Fibroblast of skin of left quadriceps (primary cell): ENCODE measurements around the gene AP2B1.

Experiments
- DNase-seq, 2 experiments: peaks; one replicate each; pipeline ENCODE4 v3.0.0-alpha.2; 2013; ENCODE audit warnings: low read depth in 2 of 2

AP2B1 gene

GRCh38 chr17:35630530-35631148 lies 43.5 kb downstream of the AP2B1 start:
- DNase-seq, result no peak

DNA sequence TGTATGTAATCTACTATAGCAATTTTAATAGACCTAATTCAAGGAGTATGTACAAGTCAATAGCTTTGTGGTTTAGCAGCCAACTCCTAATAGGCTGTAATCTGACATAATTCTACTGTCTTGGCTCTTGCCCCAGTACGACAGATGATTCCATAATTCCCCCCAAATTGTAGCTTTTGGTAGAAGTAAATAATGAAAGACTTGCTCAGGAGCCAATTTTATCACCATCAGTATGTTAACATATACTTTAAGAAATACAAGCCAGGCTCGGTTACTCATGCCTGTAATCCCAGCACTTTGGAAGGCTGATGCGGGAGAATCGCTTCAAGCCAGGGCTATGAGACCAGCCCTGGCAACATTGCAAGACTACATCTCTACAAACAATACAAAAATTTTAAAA lies 53.9 kb downstream of the AP2B1 start:
- DNase-seq, result no peak

DNA sequence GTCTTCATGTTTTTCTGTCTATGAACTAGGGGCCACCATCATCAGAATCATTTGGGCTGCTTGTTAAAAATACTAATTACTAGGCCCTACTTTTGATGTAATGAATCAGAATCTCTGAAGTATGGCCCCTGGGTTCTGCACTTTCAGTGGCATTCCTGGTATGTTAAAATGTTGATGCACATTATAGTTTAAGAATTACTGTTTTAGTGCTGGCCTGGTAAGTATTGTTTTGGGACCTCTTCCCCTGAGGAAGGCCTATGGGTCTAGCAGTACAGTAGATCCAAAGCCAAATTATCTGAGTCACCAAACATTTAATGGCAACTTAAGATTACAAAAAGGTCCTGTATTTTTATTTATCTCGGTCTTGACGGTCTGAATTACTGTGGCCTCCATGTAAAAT lies 58.8 kb downstream of the AP2B1 start:
- DNase-seq, result no peak

- no peak for DNase-seq
Observed at GRCh38 chr17:35651467-35651866, 64.3 kb downstream of the AP2B1 start.

GRCh38 chr17:35653619-35654361 lies 66.7 kb downstream of the AP2B1 start:
- no peak for DNase-seq

DNA sequence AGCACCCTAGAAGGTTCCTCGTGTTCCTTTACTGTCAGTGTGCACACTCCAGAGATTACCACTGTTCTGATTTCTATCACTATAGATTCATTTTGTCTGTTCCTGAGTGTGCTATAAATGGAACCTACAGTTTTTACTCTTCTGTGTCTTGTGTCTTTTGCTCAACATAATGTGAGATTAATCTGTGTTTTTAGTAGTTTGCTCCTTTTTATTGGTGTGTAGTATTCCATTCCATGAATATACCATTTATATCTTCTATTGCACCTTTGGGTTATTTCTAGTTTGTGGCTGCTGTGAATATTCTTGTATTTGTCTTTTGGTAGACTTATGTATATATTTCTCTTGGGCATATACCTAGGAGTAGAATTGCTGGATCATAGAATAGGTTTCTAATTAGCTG lies 68.2 kb downstream of the AP2B1 start:
- DNase-seq, result no peak

GRCh38 chr17:35660902-35661301 lies 73.8 kb downstream of the AP2B1 start:
- DNase-seq, result no peak

- DNase-seq, result no peak
Observed at GRCh38 chr17:35664685-35665084, 77.6 kb downstream of the AP2B1 start.

DNA sequence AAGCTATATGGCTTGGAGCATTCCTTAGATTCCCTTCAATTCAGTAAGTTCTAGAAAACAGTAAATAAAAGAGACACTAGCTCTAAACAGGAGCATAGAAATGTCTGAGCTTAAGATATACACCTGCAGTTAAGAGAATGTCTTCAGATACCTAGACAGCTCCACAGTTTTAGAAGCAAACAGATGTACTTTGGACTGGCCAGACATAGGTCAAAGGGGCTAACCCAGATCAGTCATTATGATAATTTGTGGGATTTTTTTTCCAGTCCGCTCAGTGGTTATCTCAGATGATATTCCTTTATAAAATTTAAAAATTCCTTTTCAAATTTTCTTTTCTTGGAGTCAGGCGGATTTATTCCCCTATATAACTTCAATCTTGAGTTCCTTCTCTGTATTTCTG lies 78.5 kb downstream of the AP2B1 start:
- DNase-seq, result no peak

- no peak for DNase-seq
Observed at GRCh38 chr17:35666070-35666469, 78.9 kb downstream of the AP2B1 start.

DNA sequence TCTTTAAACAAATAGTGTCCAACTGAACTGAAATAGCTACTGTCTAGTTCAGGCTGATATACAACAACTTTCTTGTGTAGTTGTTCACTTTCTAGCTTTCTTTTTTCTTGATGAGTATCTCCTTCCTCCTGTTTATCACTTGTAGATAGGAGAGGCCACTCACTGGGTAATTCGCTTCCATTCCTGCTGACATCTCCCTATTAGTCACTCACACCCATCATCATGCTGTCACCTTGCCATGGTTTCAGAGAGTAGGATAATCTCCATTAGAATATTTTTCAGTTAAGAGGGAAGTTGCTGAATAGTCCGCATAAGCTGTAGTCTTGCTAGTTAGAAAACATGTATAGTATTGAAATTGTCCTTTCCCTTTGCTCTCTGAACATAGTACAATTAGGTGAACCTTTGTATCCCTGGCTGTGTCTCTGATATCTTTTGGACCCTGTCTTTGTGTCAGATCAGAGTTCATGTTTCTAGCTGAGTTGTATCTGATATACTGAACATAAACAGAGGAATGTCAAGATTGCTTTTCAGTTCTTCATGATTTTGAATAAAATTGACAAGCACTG lies 79.9 kb downstream of the AP2B1 start:
- DNase-seq, result no peak

GRCh38 chr17:35668802-35669201 lies 81.7 kb downstream of the AP2B1 start:
- DNase-seq, result no peak

DNA sequence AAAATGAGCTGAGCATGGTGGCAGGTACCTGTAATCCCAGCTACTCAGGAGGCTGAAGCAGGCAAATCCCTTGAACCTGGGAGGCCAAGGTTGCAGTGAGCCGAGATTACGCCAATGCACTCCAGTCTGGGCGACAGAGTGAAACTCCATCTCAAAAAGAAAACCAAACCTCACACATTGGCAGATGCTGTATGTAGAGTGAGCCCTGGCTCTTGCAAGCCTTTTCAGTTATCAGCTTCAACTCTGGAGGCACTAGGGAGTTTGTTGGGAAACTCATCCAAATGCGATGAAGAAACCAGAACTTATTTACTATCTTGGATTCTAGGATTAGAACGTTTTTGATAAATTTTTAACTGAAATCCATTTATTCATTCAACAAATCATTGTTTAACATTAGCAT lies 87.4 kb downstream of the AP2B1 start:
- no peak for DNase-seq

DNA sequence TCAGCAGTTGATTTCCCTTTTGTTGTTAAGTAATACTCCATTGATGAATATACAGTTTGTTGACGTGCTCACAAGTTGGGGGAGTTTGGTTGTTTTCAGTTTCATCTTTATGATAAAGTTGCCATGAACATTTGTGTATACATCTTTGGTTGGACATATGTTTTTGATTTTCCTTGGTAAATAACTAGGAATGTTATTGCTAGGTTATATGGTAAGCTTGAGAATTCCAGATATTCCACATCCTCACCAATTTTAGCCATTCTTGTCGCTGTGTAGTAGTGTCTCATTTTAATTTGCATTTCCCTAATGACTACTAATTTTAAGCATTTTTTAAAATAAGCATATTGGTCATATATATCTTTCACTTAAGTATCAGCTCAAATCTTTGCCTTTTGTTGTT lies 89.3 kb downstream of the AP2B1 start:
- DNase-seq, result peak; percentile 32 to 35

DNA sequence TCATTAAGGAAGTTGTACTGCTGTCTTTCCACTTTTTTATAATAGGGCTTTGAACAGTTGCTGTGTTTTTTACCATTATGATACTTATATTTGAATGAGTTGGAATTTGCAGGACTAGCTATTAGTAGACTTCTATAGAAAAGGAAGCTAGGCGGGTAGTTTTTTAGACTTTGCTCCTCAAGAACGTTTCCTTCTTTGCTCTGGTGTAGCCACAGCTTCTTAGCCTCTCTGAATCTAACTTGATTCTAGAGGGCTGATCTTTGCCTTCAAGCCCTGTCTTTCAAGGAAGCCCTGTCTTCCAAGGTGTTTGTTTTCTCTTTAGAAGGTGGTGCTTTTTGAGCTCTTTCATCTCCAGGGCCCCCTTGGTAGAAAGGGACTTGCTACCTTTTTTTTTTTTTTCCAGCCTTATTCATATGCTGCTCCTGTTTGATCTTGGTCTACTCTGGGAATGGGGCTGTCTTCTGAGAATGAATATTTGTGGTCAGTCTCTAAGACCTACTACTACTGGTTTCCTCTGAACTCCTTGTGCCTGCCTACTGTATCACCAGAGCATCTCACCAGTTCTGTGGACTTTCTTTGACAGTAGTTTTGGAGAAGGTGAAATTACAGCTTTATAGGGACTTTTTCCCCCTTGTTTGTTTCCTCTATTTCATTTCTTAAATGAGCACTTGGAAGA lies 92.0 kb downstream of the AP2B1 start:
- DNase-seq, result no peak

GRCh38 chr17:35683591-35683990 lies 96.5 kb downstream of the AP2B1 start:
- no peak for DNase-seq

DNA sequence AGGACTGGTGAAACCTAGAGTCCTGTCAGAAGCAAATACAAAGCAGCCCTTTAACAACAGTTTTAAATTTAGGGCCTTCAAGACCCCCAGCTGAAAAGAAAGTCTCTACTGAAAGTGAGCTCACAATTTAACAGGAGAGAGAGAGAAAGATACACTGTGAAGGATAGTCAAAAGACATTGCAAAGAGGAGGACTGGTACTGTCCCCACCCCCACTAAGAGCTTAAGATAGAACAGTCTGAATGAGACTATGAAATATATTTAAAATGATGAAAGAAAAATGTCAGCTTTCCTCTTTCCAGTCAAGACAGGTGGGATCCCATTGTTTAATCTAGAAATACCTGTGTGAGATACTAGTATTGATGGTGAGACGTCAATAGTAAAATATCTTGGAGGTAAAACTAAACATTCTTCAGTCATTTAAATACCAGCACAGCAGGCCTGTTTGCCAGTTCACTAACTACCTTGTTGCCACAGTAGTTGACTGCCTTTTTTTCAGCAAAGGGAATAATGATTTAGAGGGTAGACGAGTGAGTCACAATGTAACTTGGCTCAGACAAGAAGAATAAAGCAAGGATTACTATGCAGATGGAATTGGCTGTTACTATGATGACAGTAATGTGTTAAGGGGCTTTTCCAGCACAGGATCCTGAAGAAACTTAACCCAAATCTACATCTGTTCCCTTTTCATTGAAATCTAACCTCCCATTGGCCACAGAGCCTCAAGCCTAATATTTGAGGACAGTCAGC lies 97.1 kb downstream of the AP2B1 start:
- peak; percentile 47 to 48 for DNase-seq

GRCh38 chr17:35692512-35693210 lies 105.5 kb downstream of the AP2B1 start:
- no peak for DNase-seq

- DNase-seq, result no peak
Observed at GRCh38 chr17:35693662-35694061, 106.5 kb downstream of the AP2B1 start.

DNA sequence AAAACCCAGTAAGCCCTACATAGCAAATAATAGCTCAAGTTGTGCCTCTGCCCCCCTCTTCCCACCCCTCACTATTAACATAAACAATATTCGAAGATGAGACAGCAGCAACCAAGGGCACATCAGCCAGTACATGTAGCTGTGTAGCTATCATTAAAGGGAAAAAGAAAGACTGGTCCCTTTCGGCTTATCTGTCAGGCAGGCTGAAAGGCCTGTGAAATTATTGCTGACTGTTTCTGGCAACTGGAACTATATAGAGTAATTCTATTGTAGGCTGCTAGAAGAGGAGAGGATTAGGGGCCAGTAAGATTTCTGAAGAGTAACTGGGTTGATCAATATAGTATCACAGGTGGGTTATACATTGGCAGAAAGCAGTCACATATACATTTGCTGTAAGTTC lies 107.8 kb downstream of the AP2B1 start:
- DNase-seq, result no peak

DNA sequence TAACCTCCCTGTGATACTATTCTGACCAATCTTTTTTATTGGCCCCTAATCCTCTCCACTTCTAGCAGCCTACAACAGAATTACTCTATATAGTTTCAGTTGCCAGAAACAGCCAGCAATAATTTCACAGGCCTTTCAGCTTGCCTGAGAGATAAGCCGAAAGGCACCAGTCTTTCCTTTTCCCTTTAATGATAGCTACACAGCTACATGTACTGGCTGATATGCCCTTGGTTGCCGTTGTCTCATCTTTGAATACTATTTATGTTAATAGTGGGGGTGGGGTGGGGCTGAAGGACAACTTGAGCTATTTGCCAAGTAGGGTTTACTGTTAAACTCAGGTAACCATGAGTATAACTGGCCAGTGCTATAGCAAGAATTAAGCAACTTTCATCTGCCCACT lies 108.5 kb downstream of the AP2B1 start:
- no peak for DNase-seq
